H1 (cell line): ENCODE measurements around the gene VPS13D. TPM values are rescaled to one million over a fixed set of nuclear protein-coding genes. Genes with fewer than 3 reads are reported as not detected.

ENCODE experiments used
- CTCF ChIA-PET: fragments of 300-600 bp; sonication (Branson Sonifier 250); formaldehyde crosslinking; loops from one replicate; lab custom pipeline; 2021; ENCODE audit not compliant: partially characterized antibody; lab: Charles Lee
- POLR2A ChIA-PET: fragments of 300-600 bp; sonication (Branson Sonifier 250); formaldehyde crosslinking; loops from one replicate; lab custom pipeline; 2021; ENCODE audit warnings: inconsistent platforms; ENCODE audit not compliant: partially characterized antibody; lab: Charles Lee
- DNase-seq, 2 experiments: peaks; one replicate each; pipeline versions ENCODE4 v3.0.0 to v3.0.0-alpha.2; 2010 to 2022; ENCODE audit warnings: low spot score in 2 of 2, low read depth in 1 of 2, mixed read lengths in 1 of 2
- FAIRE-seq: peaks from 2 replicates; lab custom pipeline; 2011; peaks lifted over from hg19 to GRCh38; lab: Jason Lieb, UNC
- H2AFZ ChIP-seq: 2 replicates; pipeline ENCODE4 v1.8.1; 2012; ENCODE audit warnings: low read length, inconsistent platforms
- H2AK5ac ChIP-seq: 2 replicates; pipeline ENCODE4 v1.6.1; 2013; ENCODE audit warnings: low read depth, low read length
- H2BK120ac ChIP-seq: replicated peaks from 2 replicates; pipeline ENCODE3; 2013; ENCODE audit warnings: low read depth, low read length, inconsistent platforms
- H2BK12ac ChIP-seq: 2 replicates; pipeline ENCODE4 v1.6.1; 2013; ENCODE audit warnings: low read depth, low read length
- H2BK15ac ChIP-seq: 2 replicates; pipeline ENCODE4 v1.6.1; 2013; ENCODE audit warnings: low read length
- H2BK20ac ChIP-seq: 2 replicates; pipeline ENCODE4 v1.6.1; 2013; ENCODE audit warnings: low read length
- H2BK5ac ChIP-seq: 2 replicates; pipeline ENCODE4 v1.6.1; 2013; ENCODE audit warnings: low read depth, low read length
- H3K14ac ChIP-seq: 2 replicates; pipeline ENCODE4 v1.6.1; 2013; ENCODE audit warnings: inconsistent platforms; ENCODE audit not compliant: insufficient read length
- H3K18ac ChIP-seq: 2 replicates; pipeline ENCODE4 v1.6.1; 2013; ENCODE audit warnings: low read length; ENCODE audit errors: extremely low read depth
- H3K23ac ChIP-seq: 2 replicates; pipeline ENCODE4 v1.6.1; 2013; ENCODE audit warnings: inconsistent platforms; ENCODE audit not compliant: insufficient read length
- H3K23me2 ChIP-seq: 2 replicates; pipeline ENCODE4 v1.6.1; 2013; ENCODE audit warnings: low read depth, low read length
- H3K27ac ChIP-seq: 2 replicates; pipeline ENCODE4 v1.6.1; 2011; ENCODE audit warnings: low read depth, low read length, inconsistent platforms
- H3K27me3 ChIP-seq, 4 experiments: replicated peaks in 1 of 4; 1 replicate in 1 of 4; 2 replicates in 3 of 4; pipeline versions ENCODE4 v1.6.1 to v1.8.1; 2011 to 2013; ENCODE audit warnings: low read length in 3 of 4, mild to moderate bottlenecking in 3 of 4, inconsistent platforms in 2 of 4, mixed read lengths in 2 of 4, moderate library complexity in 1 of 4; ENCODE audit not compliant: control insufficient read depth in 3 of 4, insufficient read depth in 3 of 4; ENCODE audit errors: extremely low read depth in 1 of 4
- H3K36me3 ChIP-seq, 4 experiments: 2 replicates each; pipeline versions ENCODE4 v1.6.1 to v1.8.1; 2011 to 2013; ENCODE audit warnings: mild to moderate bottlenecking in 4 of 4, low read length in 3 of 4, moderate library complexity in 2 of 4, control low read depth in 1 of 4, inconsistent platforms in 1 of 4; ENCODE audit not compliant: insufficient read depth in 4 of 4, control insufficient read depth in 2 of 4
- H3K4ac ChIP-seq: replicated peaks from 2 replicates; pipeline ENCODE3; 2013; ENCODE audit warnings: low read length, low read depth, mixed read lengths, inconsistent platforms; ENCODE audit not compliant: insufficient read length
- H3K4me1 ChIP-seq, 4 experiments: replicated peaks in 1 of 4; 1 replicate in 1 of 4; 2 replicates in 3 of 4; pipeline versions ENCODE4 v1.6.1 to v1.8.1; 2011 to 2013; ENCODE audit warnings: low read length in 3 of 4, inconsistent platforms in 2 of 4, mixed read lengths in 1 of 4; ENCODE audit not compliant: insufficient read depth in 4 of 4, control insufficient read depth in 3 of 4
- H3K4me2 ChIP-seq, 2 experiments: 2 replicates each; pipeline versions ENCODE4 v1.6.1 to v1.8.1; 2011 to 2013; ENCODE audit warnings: low read depth in 2 of 2, low read length in 2 of 2, control low read depth in 1 of 2, inconsistent platforms in 1 of 2, mild to moderate bottlenecking in 1 of 2; ENCODE audit not compliant: insufficient read depth in 1 of 2
- H3K4me3 ChIP-seq, 4 experiments: fragments of 200-600, 300-600 bp in 1 of 4; sonication (generic), shearing (Covaris generic), sonication (Bioruptor Twin) in 1 of 4; 2 replicates each; pipeline versions ENCODE4 v1.5.1 to v1.8.1; 2011 to 2016; ENCODE audit warnings: low read length in 4 of 4, low read depth in 3 of 4, control low read depth in 2 of 4, inconsistent platforms in 2 of 4, mild to moderate bottlenecking in 2 of 4, mixed read lengths in 1 of 4, moderate library complexity in 1 of 4; ENCODE audit not compliant: insufficient read depth in 2 of 4; ENCODE audit errors: extremely low read depth in 1 of 4
- H3K56ac ChIP-seq: replicated peaks from 2 replicates; pipeline ENCODE3; 2013; ENCODE audit warnings: low read depth, mild to moderate bottlenecking, mixed read lengths, low read length, inconsistent platforms; ENCODE audit not compliant: insufficient read length
- H3K79me1 ChIP-seq: 2 replicates; pipeline ENCODE4 v1.6.1; 2013; ENCODE audit warnings: low read depth, low read length, control low read depth
- H3K79me2 ChIP-seq, 2 experiments: 2 replicates each; pipeline versions ENCODE4 v1.6.1 to v1.8.1; 2012 to 2013; ENCODE audit warnings: low read length in 2 of 2, mild to moderate bottlenecking in 2 of 2, inconsistent platforms in 1 of 2; ENCODE audit not compliant: insufficient read depth in 2 of 2, control insufficient read depth in 1 of 2
- H3K9ac ChIP-seq, 4 experiments: replicated peaks in 1 of 4; 1 replicate in 1 of 4; 2 replicates in 3 of 4; pipeline versions ENCODE4 v1.6.1 to v1.8.1; 2011 to 2013; ENCODE audit warnings: low read depth in 3 of 4, low read length in 3 of 4, control low read depth in 2 of 4, mild to moderate bottlenecking in 2 of 4, moderate library complexity in 2 of 4, inconsistent platforms in 1 of 4; ENCODE audit errors: extremely low read depth in 1 of 4
- H3K9me3 ChIP-seq, 2 experiments: 2 replicates each; pipeline versions ENCODE4 v1.6.1 to v1.8.1; 2012 to 2013; ENCODE audit warnings: mild to moderate bottlenecking in 2 of 2, moderate library complexity in 2 of 2, control low read depth in 1 of 2, inconsistent platforms in 1 of 2, low read depth in 1 of 2, low read length in 1 of 2, mixed read lengths in 1 of 2; ENCODE audit not compliant: insufficient read depth in 2 of 2
- H4K20me1 ChIP-seq, 2 experiments: replicated peaks in 1 of 2; 2 replicates each; pipeline versions ENCODE3 to v1.8.1; 2011 to 2013; ENCODE audit warnings: inconsistent platforms in 2 of 2, low read length in 2 of 2, mild to moderate bottlenecking in 1 of 2; ENCODE audit not compliant: insufficient read depth in 2 of 2, control insufficient read depth in 1 of 2
- H4K5ac ChIP-seq: 2 replicates; pipeline ENCODE4 v1.6.1; 2013; ENCODE audit warnings: low read length, low read depth, mixed read lengths, inconsistent platforms; ENCODE audit not compliant: insufficient read length
- H4K8ac ChIP-seq: 2 replicates; pipeline ENCODE4 v1.8.0; 2013; ENCODE audit warnings: mild to moderate bottlenecking, moderate library complexity, low read length, inconsistent platforms; ENCODE audit not compliant: insufficient read depth; ENCODE audit errors: extremely low read depth
- H4K91ac ChIP-seq: replicated peaks from 2 replicates; pipeline ENCODE3; 2013; ENCODE audit warnings: low read length, mixed read lengths, inconsistent platforms; ENCODE audit not compliant: insufficient read length
- CEBPB ChIP-seq: IDR thresholded peaks from 2 replicates; pipeline ENCODE4 v1.6.1; 2012; ENCODE audit warnings: low read depth, low read length
- CHD2 ChIP-seq: IDR thresholded peaks from 2 replicates; pipeline ENCODE4 v1.6.1; 2012; ENCODE audit warnings: low read length, improper control_type of control experiment
- CTBP2 ChIP-seq: IDR thresholded peaks from 2 replicates; pipeline ENCODE4 v1.7.0; 2011; ENCODE audit warnings: borderline replicate concordance, mild to moderate bottlenecking, moderate library complexity, mixed read lengths, low read length; ENCODE audit not compliant: insufficient read depth, insufficient read length
- GTF2F1 ChIP-seq: IDR thresholded peaks from 2 replicates; pipeline ENCODE4 v1.6.1; 2012; ENCODE audit warnings: low read depth, low read length, improper control_type of control experiment, borderline replicate concordance
- HDAC6 ChIP-seq: IDR thresholded peaks from one replicate; pipeline ENCODE4 v1.7.1; 2012; ENCODE audit warnings: low read depth, mild to moderate bottlenecking, inconsistent platforms, low read length, moderate library complexity
- KDM5A ChIP-seq: fragments of 200-600 bp; IDR thresholded peaks from 2 replicates; pipeline ENCODE4 v1.7.1; 2012; ENCODE audit warnings: mild to moderate bottlenecking, low read length, inconsistent platforms, mixed read lengths
- POLR2AphosphoS5 ChIP-seq: IDR thresholded peaks from 2 replicates; pipeline ENCODE4 v1.6.1; 2011; ENCODE audit warnings: low read depth, low read length
- POU5F1 ChIP-seq: IDR thresholded peaks from 2 replicates; pipeline ENCODE4 v1.6.1; 2011; ENCODE audit warnings: low read depth, mild to moderate bottlenecking, low read length, moderate library complexity
- SAP30 ChIP-seq: fragments of 300-600 bp; sonication (generic); IDR thresholded peaks from 2 replicates; pipeline ENCODE4 v1.7.1; 2012; ENCODE audit warnings: low read length, moderate library complexity, mild to moderate bottlenecking, inconsistent platforms; ENCODE audit not compliant: insufficient read depth, insufficient replicate concordance
- SP1 ChIP-seq: IDR thresholded peaks from 2 replicates; pipeline ENCODE4 v1.6.1; 2011; ENCODE audit warnings: low read depth, low read length
- WGBS, 2 experiments: shearing (Covaris generic) in 1 of 2; methylation state at CpG; one replicate each; pipeline versions ENCODE4 v1.1.6 to v1.1.7; 2013 to 2015; ENCODE audit warnings: low lambda C conversion rate in 2 of 2, mixed read lengths in 2 of 2, inconsistent platforms in 1 of 2, low coverage in 1 of 2, missing lambda C conversion rate in 1 of 2; ENCODE audit not compliant: insufficient replicate concordance in 2 of 2, insufficient coverage in 1 of 2, insufficient read length in 1 of 2; ENCODE audit errors: extremely low coverage in 1 of 2, missing lambda C conversion rate in 1 of 2; 5-methylcytosine and 5-hydroxymethylcytosine counted together
- polyA plus RNA-seq, 7 experiments: library from polyadenylated mRNA; depleted of rRNA in 3 of 7; stranded (reverse) in 5 of 7; unstranded in 2 of 7; fragments of >200 nt in 5 of 7; fragments of 200-250 nt in 2 of 7; gene quantifications; 1 replicate in 5 of 7; 2 replicates in 1 of 7; 4 replicates in 1 of 7; pipeline versions ENCODE4 v1.2.1 to v1.2.3, GENCODE V29; 2011 to 2013; ENCODE audit warnings: missing spikeins in 2 of 7, mixed read lengths in 2 of 7
- total RNA-seq: library from RNA; stranded (reverse); fragmentation: NEBNext Ultra II Directional; extraction: Animal tissue kit (Norgen Biotek cat#: 25700); gene quantifications from 2 replicates; pipeline ENCODE4 v1.2.1, GENCODE V29; 2021
- TF ChIP-seq, protein P1 (sequence below): IDR thresholded peaks from 2 replicates; pipeline ENCODE4 v1.6.1; 2012; ENCODE audit warnings: low read length, inconsistent platforms

VPS13D gene
- total and polyA plus RNA-seq, 2 of the 8 experiments (the other 6 are each of a cell fraction or from before 2014, with no cell fraction given) = 10.9 to 31.2 TPM

DNA sequence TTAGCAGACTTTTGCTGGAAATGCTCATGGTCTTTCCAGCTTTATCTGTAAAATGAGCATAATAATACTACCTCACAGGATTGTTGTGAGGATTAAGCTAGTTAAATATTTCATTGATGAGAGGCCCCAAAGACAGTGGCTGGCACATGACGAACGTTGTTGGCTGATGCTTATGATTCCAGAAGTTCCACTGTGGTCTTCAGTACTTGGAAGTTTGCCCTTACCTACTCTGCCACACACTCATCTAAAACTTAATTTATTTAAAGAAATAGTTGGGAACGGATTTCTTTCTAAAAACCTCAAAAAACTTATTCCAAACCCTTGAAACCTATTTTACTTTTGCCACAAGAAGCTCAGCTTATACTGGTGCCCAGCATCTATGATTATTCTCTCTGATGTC is 217.5 kb downstream of the VPS13D start:
- Histone ChIP-seq H3K27ac (no peak overlapping the region), H2AFZ (no peak overlapping the region), H3K4me3 (no peak overlapping the region), H2BK120ac (no peak overlapping the region), H3K79me1 (no peaks in the 10 kb centered on the region), H3K4me2 (no peak overlapping the region), H3K9me3 (no peaks in the 10 kb centered on the region), H3K4ac (no peak overlapping the region), H4K8ac (no peak overlapping the region), H3K36me3 (no peaks in the 10 kb centered on the region), H2BK20ac (no peak overlapping the region), H2BK15ac (no peak overlapping the region), H4K20me1 (no peaks in the 10 kb centered on the region), H4K91ac (no peak overlapping the region), H2AK5ac (no peak overlapping the region), H3K23ac (no peak overlapping the region), H3K14ac (no peak overlapping the region), H3K27me3 (no peaks in the 10 kb centered on the region), H3K79me2 (no peaks in the 10 kb centered on the region), H3K9ac (no peak overlapping the region), H2BK5ac (no peak overlapping the region), H3K4me1 (peaks cover 0 to 4% (median 0%) of the 10 kb centered on the region in 4 experiments; a peak in 1 of 7 replicates), H3K18ac (no peak overlapping the region), H4K5ac (no peak overlapping the region), H3K56ac (no peak overlapping the region), H2BK12ac (no peak overlapping the region), H3K23me2 (no peaks in the 10 kb centered on the region)
- TF ChIP-seq POLR2AphosphoS5 (no peak), KDM5A (no peak), CTBP2 (no peak), HDAC6 (no peak), SAP30 (no peak), CEBPB (no peak), GTF2F1 (no peak), POU5F1 (no peak), SP1 (no peak), CHD2 (no peak)
- TF ChIP-seq, protein P1, sequence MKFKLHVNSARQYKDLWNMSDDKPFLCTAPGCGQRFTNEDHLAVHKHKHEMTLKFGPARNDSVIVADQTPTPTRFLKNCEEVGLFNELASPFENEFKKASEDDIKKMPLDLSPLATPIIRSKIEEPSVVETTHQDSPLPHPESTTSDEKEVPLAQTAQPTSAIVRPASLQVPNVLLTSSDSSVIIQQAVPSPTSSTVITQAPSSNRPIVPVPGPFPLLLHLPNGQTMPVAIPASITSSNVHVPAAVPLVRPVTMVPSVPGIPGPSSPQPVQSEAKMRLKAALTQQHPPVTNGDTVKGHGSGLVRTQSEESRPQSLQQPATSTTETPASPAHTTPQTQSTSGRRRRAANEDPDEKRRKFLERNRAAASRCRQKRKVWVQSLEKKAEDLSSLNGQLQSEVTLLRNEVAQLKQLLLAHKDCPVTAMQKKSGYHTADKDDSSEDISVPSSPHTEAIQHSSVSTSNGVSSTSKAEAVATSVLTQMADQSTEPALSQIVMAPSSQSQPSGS = no peak
- CTCF ChIA-PET = interaction anchor here (1.5 to 1.6 kb wide), 2 partner anchors 154 to 171 kb away, joined by 3 to 4 read pairs; partner anchors contain the start of gene DHRS3
- POLR2A ChIA-PET = no interaction called here
- WGBS, 2 experiments = 90% methylated on average over 3 of the region's 3 CpGs; no CpG with 5 or more reads in 1 of the 2 experiments
- FAIRE-seq (no peak), DNase-seq (no peak)
